BJ (cell line): ENCODE results near the gene CYCS. TPM values are rescaled to one million over a fixed set of nuclear protein-coding genes. Genes with fewer than 3 reads are reported as not detected.
"Not testable (repeated sequence)": the region's sequence is repeated elsewhere in the genome, so short reads cannot be mapped to it uniquely, and the experiment has no call there.

ENCODE experiments used
- CTCF ChIA-PET: fragments of 350-600 bp; formaldehyde crosslinking; extraction: SDS; loops from one replicate; lab custom pipeline; 2021; ENCODE audit warnings: antibody characterized with exemption, inconsistent platforms; lab: Yijun Ruan, JAX
- POLR2A ChIA-PET: fragments of 300-600 bp; sonication (Branson Sonifier 250); formaldehyde crosslinking; extraction: SDS; loops from one replicate; lab custom pipeline; 2021; ENCODE audit warnings: antibody characterized with exemption; lab: Charles Lee
- DNase-seq: peaks from one replicate; pipeline ENCODE4 v3.0.0-alpha.2; 2011; ENCODE audit warnings: low read depth
- H3K27me3 ChIP-seq: 2 replicates; pipeline ENCODE4 v1.6.0; 2011; ENCODE audit warnings: low read length; ENCODE audit not compliant: control insufficient read depth, insufficient read depth
- H3K36me3 ChIP-seq: 2 replicates; pipeline ENCODE4 v1.5.1; 2011; ENCODE audit warnings: low read length; ENCODE audit not compliant: control insufficient read depth, insufficient read depth
- H3K4me3 ChIP-seq: 2 replicates; pipeline ENCODE4 v1.5.1; 2011; ENCODE audit warnings: low read depth, mild to moderate bottlenecking, control low read depth, low read length
- polyA plus RNA-seq: library from polyadenylated mRNA; depleted of rRNA; stranded (reverse); fragments of >200 nt; gene quantifications from 2 replicates; pipeline ENCODE4 v1.2.3, GENCODE V29; 2011
- TF ChIP-seq, protein P1 (sequence below): IDR thresholded peaks from 2 replicates; pipeline ENCODE4 v1.5.1; 2011; ENCODE audit warnings: low read depth, mild to moderate bottlenecking, control low read depth, inconsistent platforms, low read length, moderate library complexity; ENCODE audit not compliant: insufficient read depth

CYCS gene
- polyA plus RNA-seq, 1 experiment, result 19.4 TPM

DNA sequence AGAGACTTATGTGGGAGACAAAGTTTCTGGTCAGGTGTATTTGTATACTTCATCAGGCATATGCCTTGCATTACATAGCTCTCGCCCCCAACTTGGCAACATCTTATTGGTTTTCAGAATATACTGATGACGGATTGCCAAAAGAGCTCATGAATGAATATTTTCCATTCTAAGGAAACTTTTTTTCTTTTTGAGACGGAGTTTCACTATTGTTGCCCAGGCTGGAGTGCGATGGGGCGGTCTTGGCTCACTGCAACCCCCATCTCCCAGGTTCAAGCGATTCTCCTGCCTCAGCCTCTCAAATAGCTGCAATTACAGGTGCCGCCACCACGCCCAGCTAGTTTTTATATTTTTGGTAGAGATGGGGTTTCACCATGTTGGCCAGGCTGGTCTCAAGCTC, 6.0 kb downstream of the CYCS start:
- no peak overlapping the region for H3K4me3 ChIP-seq
- DNase-seq, result no peak
- H3K27me3 ChIP-seq, result no peaks in the 10 kb centered on the region
- H3K36me3 ChIP-seq, result no peaks in the 10 kb centered on the region; the same call in 1 of the 2 replicates
- TF ChIP-seq, protein P1, sequence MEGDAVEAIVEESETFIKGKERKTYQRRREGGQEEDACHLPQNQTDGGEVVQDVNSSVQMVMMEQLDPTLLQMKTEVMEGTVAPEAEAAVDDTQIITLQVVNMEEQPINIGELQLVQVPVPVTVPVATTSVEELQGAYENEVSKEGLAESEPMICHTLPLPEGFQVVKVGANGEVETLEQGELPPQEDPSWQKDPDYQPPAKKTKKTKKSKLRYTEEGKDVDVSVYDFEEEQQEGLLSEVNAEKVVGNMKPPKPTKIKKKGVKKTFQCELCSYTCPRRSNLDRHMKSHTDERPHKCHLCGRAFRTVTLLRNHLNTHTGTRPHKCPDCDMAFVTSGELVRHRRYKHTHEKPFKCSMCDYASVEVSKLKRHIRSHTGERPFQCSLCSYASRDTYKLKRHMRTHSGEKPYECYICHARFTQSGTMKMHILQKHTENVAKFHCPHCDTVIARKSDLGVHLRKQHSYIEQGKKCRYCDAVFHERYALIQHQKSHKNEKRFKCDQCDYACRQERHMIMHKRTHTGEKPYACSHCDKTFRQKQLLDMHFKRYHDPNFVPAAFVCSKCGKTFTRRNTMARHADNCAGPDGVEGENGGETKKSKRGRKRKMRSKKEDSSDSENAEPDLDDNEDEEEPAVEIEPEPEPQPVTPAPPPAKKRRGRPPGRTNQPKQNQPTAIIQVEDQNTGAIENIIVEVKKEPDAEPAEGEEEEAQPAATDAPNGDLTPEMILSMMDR, result no peak
- ChIA-PET POLR2A (no interaction called here), CTCF (interaction anchor here (0.6 to 5.0 kb wide), 2 partner anchors 20 to 23 kb away, joined by 3 to 23 read pairs; no protein-coding TSS in a partner anchor)

DNA sequence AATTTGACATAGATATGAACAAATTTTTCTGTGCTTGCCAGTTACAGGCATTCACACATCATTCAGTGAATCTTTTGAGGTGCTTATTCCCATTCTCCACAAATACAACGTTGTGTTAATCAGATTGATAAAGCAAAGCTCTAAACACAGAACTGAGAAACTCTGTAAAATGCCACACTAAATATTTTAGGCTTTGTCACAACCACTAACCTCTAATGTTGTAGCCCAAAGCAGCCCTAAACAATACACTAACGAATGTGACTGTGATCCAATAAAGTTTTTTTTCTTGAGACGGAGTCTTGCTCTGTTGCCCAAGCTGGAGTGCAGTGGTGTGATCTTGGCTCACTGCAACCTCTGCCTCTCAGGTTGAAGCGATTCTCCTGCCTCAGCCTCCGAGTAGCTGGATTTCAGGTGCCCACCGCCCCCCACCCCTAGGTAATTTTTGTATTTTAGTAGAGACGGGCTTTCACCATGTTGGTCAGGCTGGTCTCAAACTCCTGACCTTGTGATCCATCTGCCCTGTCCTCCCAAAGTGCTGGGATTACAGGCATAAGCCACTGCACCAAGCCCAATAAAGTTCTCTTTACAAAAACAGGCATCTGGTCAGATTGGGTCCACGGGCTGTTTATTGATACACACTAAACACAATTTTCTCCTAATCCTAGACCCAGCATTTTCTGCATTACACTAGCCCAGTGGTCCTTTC, 6.9 kb downstream of the CYCS start:
- DNase-seq, result no peak
- no peaks in the 10 kb centered on the region; the same call in 1 of the 2 replicates for H3K36me3 ChIP-seq
- ChIA-PET POLR2A (no interaction called here), CTCF (interaction anchor here (0.6 to 5.0 kb wide), 3 partner anchors 11 to 22 kb away, joined by 3 to 23 read pairs (median 3); no protein-coding TSS in a partner anchor)
- H3K4me3 ChIP-seq, result no peak overlapping the region
- TF ChIP-seq, protein P1, result no peak
- H3K27me3 ChIP-seq, result no peaks in the 10 kb centered on the region

DNA sequence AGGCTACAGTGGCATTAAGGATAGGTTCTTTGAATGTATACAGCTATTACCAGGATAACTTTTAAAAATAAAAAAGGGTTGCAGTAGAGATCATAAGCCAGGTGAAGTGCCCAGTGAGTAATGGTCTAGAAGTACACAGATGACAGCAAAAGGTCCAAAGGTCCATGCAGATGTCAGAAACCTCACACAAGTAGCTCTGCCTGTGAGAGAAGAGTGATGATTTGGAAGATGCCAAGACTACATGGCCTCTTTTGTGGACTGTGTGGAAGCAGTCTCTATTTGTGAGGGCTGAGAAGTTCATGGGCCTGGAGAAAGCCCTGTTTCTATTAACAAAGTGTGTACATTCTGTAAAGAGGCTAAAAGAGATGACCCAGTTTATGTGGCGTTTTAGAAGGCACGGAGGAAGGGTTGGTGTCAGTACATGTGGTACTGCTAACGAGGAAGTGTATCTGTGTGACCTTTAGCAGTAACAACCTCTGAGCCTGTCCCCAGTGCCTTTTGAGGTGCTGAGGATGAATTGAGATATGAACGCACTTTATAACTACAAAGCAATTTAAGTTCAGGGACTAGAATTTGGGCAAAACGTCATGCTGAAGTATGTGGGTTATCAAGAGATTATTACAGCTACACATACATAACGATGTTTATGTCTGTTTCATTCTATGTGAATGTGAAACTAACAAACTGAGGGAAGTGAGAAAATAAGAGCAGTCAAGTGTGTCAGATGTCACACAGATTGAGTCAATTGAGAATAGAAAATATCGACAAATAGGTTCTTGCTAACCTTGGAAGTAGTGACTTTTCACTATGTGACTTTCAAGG, 7.6 kb downstream of the CYCS start:
- Histone ChIP-seq H3K4me3 (no peak overlapping the region), H3K36me3 (no peaks in the 10 kb centered on the region; the same call in 1 of the 2 replicates), H3K27me3 (no peaks in the 10 kb centered on the region)
- DNase-seq, result no peak
- POLR2A ChIA-PET, result no interaction called here
- CTCF ChIA-PET, result interaction anchor here (1.3 to 5.0 kb wide), 4 partner anchors 10 to 23 kb away, joined by 3 to 23 read pairs (median 6); no protein-coding TSS in a partner anchor
- TF ChIP-seq, protein P1, result no peak

DNA sequence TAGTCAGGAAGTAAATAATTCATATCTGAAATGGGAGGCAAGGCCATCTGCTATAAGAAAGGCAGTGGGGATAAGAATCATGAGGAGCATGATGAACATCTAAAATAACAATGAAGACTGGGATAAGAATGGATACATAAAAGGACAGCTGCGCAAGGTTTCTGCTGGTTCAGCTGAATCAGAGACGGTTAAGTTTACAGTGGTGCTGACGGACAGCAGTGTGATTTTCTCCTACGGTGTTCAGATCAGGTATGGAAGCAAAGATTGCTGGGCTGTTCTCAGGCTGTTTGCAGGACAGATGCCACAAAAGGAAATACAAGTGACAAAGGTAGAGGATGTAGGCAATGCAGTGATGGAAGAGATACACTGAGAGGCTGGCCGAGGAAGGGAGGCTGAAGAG, 8.4 kb downstream of the CYCS start:
- Histone ChIP-seq H3K27me3 (no peaks in the 10 kb centered on the region), H3K4me3 (no peak overlapping the region), H3K36me3 (no peaks in the 10 kb centered on the region; the same call in 1 of the 2 replicates)
- TF ChIP-seq, protein P1, result no peak
- ChIA-PET POLR2A (no interaction called here), CTCF (interaction anchor here (1.3 kb wide), 2 partner anchors 18 to 23 kb away, joined by 6 to 7 read pairs; no protein-coding TSS in a partner anchor)
- DNase-seq, result no peak

DNA sequence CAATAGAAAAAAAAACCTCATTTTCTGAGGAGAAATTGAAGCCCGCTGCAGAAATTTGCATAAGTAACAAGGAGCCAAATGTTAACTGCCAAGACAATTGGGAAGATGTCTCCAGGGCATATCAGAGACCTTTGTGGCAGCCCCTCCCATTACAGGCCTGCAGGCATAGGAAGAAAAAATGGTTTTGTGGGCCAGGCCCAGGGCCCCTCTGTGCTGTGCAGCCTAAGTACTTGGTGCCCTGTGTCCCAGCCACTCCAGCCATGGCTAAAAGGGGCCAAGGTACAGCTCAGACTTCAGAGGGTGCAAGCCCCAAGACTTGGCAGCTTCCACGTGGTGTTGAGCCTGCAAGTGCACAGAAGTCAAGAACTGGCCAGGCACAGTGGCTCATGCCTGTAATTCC, 14.5 kb downstream of the CYCS start:
- CTCF ChIA-PET, POLR2A ChIA-PET, DNase-seq, H3K27me3 ChIP-seq, H3K36me3 ChIP-seq, H3K4me3 ChIP-seq: not testable (repeated sequence)
